NCI-H2107 (cell line): Measurements from ENCODE around the gene CD55.

Experiments used
- DNase-seq: peaks from one replicate; lab custom pipeline; 2025; lab: John Stamatoyannopoulos, UW

The CD55 gene

GRCh38 chr1:207362962-207363860 is 41.7 kb downstream of the CD55 start:
- DNase-seq = no peak

DNA sequence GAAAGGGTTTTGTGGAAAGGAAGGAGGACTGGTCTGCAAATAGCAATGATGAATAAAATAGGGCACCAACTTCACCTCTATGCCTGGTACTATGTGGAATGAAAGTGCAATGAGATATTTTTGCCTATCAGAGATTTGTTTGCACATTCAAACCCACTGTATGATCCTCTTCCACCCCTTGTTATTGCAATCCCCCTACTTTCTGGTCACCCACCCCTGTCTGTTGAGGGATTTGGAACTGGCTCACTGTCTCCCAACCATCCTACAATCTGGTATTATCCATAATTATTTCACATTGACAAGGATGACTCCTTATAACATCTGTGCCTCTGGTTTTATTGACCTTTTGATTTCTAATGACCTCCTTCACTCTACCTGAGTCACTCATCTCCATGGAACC is 42.4 kb downstream of the CD55 start:
- DNase-seq = no peak

GRCh38 chr1:207364614-207365013 is 43.1 kb downstream of the CD55 start:
- no peak for DNase-seq

DNA sequence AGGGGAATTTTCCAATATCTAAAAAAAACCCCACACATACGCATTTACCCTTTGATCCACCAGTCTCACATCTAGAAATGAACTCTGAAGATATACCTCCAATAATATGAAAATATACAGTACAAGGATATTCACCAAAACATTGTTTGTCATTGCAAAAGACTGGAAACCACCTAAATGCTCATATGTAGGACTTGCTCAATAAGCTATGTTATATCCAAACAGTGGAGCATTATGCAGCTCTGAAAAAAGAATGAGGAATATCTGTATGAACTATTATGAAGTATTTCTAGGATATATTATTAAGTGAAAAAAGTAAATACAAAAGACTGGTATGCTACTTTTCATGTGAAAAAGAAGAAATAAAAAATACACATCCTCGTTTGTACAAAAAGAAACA is 43.6 kb downstream of the CD55 start:
- DNase-seq = no peak

- no peak for DNase-seq
Measured at GRCh38 chr1:207366022-207366421, 44.5 kb downstream of the CD55 start.

DNA sequence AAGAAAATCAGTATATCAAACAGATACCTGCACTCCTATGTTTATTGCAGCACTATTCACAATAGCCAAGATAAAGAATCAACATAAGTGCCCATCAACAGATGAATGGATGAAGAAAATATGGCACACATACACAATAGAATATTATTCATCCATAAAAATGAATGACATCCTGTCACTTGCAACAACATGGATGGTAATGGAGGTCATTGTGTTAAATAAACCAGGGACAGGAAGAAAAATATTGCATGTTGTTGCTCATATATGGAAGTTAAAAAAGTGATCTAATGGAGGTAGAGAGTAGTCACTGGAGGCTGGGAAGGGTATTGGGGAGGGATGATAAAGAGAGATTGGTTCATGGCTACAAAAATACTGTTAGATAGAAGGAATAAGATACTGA is 67.2 kb downstream of the CD55 start:
- DNase-seq = no peak

DNA sequence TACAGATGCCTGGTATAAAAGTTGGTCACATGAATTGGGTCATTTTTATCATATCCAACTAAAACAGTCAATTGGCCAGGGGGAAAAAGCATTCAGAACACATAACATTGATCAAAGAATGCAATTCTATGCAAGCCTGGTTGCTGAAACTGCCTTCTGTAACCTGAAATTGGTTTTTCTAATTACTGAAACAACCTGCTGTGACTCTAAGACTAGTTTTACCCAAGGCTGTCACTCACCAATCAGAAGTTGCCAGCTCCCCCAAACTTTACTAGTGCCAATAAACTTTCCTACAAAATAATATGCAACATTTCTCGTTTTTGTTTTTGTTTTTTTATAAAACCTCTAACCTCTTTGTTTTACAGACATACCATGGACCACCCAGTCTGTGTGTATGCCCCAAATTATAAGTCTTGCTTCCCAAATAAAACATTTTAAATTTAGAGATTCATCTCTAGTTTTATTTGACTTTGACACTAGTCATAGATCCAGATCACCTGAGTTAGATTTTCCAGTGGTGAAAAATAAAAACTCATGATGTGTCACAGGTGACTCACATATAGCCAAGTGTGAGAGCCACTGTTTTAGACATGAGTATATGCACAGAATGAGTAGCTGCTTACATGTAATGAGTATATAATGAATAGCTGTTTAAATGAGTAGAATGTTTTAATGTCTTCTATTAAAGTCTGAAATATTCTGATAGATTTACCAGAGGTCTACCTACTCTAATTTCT is 68.4 kb downstream of the CD55 start:
- DNase-seq = no peak

DNA sequence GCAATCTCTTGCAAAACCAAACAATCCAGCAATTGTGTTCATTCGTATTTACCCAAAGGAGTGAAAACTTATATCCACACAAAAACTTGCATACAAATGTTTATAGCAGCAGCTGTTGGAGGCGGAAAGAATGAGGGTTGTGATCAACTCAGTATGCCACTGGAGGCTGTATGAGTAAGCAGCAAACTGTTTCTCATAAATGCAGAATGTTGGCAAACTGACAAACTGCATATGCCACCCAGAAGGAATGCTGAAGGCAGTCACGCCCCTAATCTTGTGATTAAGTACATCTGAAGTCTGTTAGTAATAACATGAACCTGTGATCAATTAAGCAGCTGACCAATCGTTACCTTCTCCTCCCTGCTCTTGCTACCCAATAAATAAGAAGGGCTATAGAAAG is 72.1 kb downstream of the CD55 start:
- DNase-seq = no peak

- no peak for DNase-seq
Measured at GRCh38 chr1:207396168-207396746, 74.8 kb downstream of the CD55 start.

DNA sequence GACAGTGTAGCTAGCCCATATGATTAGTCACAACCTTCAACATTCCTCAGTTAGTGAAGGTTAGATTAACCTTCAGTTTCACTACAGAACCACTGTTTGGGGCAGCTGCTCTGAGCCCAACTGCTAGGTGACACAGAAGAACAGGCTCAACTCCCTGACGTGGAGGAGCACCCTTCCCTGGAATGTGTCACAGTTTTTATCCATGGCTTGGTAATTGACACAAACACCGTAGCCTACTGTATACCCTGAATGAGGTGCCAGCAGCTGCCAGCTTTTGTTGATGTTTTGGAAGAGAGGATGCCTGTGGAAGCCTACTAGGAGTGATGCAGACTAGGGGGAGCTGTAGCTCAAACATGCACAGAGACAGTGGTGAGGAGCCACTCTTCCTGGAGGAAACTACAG is 76.0 kb downstream of the CD55 start:
- DNase-seq = no peak

DNA sequence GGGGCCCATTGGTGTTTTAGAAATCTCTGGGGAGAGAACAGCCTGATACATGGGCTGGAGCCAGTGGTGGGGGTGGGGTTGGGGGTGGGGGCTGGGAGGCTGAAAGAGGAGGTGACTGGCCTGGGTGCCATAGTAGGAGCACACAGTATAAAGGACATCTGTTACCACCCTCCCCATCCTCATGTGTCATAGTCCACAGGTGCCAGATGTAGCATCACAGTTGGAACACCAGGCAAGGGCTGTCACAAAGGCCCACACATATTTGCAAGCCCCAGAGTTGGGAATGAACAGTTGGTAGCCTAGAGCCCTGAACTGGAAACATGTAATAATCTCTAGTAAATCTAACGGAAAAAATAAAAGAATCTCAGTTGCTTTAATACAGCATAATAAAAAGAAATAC is 77.5 kb downstream of the CD55 start:
- no peak for DNase-seq

- no peak for DNase-seq
Measured at GRCh38 chr1:207401578-207401977, 80.1 kb downstream of the CD55 start.

- no peak for DNase-seq
Measured at GRCh38 chr1:207402744-207403143, 81.3 kb downstream of the CD55 start.

- peak; percentile 15 for DNase-seq
Measured at GRCh38 chr1:207404849-207405525, 83.5 kb downstream of the CD55 start.

- no peak for DNase-seq
Measured at GRCh38 chr1:207405814-207406213, 84.3 kb downstream of the CD55 start.

DNA sequence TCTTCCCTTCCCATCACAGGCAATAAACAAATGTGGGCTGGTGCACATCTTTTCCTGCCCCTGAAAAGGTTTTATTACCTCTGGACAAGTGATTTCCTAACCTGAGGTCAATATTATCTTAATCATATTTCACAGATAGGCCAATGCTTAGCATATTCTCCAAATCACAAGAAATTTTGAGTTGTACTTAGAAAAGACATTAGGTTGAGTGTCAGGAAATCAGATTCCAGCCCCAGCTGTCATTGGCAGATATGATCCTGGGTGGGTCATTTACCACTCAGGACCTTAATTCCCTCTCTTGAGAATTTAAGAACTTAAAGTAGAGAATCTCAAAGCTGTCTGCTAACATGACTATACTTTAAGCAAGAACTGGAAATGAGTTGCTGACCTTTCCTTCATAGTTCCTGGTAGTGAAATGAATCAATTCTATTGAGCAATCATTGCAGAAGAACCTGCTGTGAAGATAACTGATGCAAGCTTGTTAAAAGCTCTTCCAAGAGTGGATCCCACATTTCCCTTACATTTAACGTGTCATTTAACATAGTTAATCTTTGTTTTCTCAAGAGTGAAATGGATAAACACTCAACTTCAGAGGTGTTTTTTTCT is 86.3 kb downstream of the CD55 start:
- DNase-seq = no peak
